ENCODE results near the gene BTG1. TPM values are rescaled to one million over a fixed set of nuclear protein-coding genes. Genes with fewer than 3 reads are reported as not detected.

The BTG1 gene
- total RNA-seq, 1 donor from 2014 or later: 63.7 TPM

DNA sequence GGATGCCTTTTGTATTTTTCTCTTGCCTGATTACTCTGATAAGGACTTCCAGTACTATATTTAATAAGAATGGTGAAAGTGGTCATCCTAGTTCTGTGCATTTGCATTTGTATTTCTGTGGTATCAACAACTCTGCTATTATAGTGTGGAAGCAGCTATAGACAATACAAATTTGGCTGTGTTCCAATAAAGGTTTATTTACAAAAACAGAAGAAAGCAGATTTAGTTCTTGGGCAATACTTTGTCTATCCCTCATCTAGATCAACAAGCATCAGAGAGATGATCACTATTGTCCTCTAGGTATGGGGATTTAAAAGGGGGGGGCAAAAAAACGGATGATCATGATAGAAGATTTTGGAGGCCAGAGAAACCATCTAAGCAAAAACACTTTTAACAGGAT is 19.1 kb upstream of the BTG1 start:
- H3K9me3 Mint-ChIP-seq (ENCODE audit: unreplicated experiment): no peaks in the 10 kb centered on the region
- no peak for DNase-seq (ENCODE audit: low read depth)
- no peak overlapping the region for H3K27ac Mint-ChIP-seq (ENCODE audit: unreplicated experiment)
- no peak for FAIRE-seq
- TF ChIP-seq CTCF (IDR thresholded peaks at IDR 0.05; ENCODE audit: insufficient read depth, low read depth, low read length): no peak
- TF ChIP-seq EZH2 (IDR thresholded peaks at IDR 0.05; ENCODE audit: insufficient read depth, low read length): no peak
- Histone ChIP-seq H3K4me3 (ENCODE audit: insufficient read depth, low read depth, low read length) (no peak overlapping the region), H3K9me3 (ENCODE audit: insufficient read depth, low read depth, low read length) (no peaks in the 10 kb centered on the region), H2AFZ (ENCODE audit: low read depth, low read length) (no peak overlapping the region), H4K20me1 (ENCODE audit: insufficient read depth, low read length) (no peaks in the 10 kb centered on the region), H3K36me3 (ENCODE audit: insufficient read depth, low read length) (no peaks in the 10 kb centered on the region), H3K27me3 (ENCODE audit: insufficient read depth, low read length) (no peaks in the 10 kb centered on the region), H3K4me2 (ENCODE audit: low read length) (no peak overlapping the region), H3K79me2 (ENCODE audit: insufficient read depth, low read length) (no peaks in the 10 kb centered on the region), H3K27ac (ENCODE audit: low read depth, low read length) (no peak overlapping the region), H3K9ac (ENCODE audit: low read length) (no peak overlapping the region), H3K4me1 (ENCODE audit: insufficient read depth, low read length) (no peaks in the 10 kb centered on the region)
- no peak overlapping the region for H3K4me3 Mint-ChIP-seq (ENCODE audit: unreplicated experiment)
- no peaks in the 10 kb centered on the region for H3K27me3 Mint-ChIP-seq (ENCODE audit: low read depth, unreplicated experiment)
- no peaks in the 10 kb centered on the region for H3K36me3 Mint-ChIP-seq (ENCODE audit: low read depth, unreplicated experiment)
- no peaks in the 10 kb centered on the region for H3K4me1 Mint-ChIP-seq (ENCODE audit: low read depth, unreplicated experiment)

GRCh38 chr12:92162079-92162478 is 16.4 kb upstream of the BTG1 start:
- Mint-ChIP-seq H3K9me3 (ENCODE audit: unreplicated experiment) (no peaks in the 10 kb centered on the region), H3K36me3 (ENCODE audit: low read depth, unreplicated experiment) (no peaks in the 10 kb centered on the region), H3K4me3 (ENCODE audit: unreplicated experiment) (no peak overlapping the region), H3K27me3 (ENCODE audit: low read depth, unreplicated experiment) (no peaks in the 10 kb centered on the region), H3K27ac (ENCODE audit: unreplicated experiment) (no peak overlapping the region), H3K4me1 (ENCODE audit: low read depth, unreplicated experiment) (no peaks in the 10 kb centered on the region)
- Histone ChIP-seq H3K9ac (ENCODE audit: low read length) (no peak overlapping the region), H3K4me1 (ENCODE audit: insufficient read depth, low read length) (no peaks in the 10 kb centered on the region), H4K20me1 (ENCODE audit: insufficient read depth, low read length) (no peaks in the 10 kb centered on the region), H3K27ac (ENCODE audit: low read depth, low read length) (no peak overlapping the region), H3K9me3 (ENCODE audit: insufficient read depth, low read depth, low read length) (no peaks in the 10 kb centered on the region), H3K79me2 (ENCODE audit: insufficient read depth, low read length) (no peaks in the 10 kb centered on the region), H2AFZ (ENCODE audit: low read depth, low read length) (no peak overlapping the region), H3K4me3 (ENCODE audit: insufficient read depth, low read depth, low read length) (no peak overlapping the region), H3K27me3 (ENCODE audit: insufficient read depth, low read length) (no peaks in the 10 kb centered on the region), H3K36me3 (ENCODE audit: insufficient read depth, low read length) (no peaks in the 10 kb centered on the region), H3K4me2 (ENCODE audit: low read length) (no peak overlapping the region)
- no peak for DNase-seq (ENCODE audit: low read depth)
- no peak for TF ChIP-seq CTCF (IDR thresholded peaks at IDR 0.05; ENCODE audit: insufficient read depth, low read depth, low read length)
- TF ChIP-seq EZH2 (IDR thresholded peaks at IDR 0.05; ENCODE audit: insufficient read depth, low read length): no peak
- peak; percentile 66 for FAIRE-seq

DNA sequence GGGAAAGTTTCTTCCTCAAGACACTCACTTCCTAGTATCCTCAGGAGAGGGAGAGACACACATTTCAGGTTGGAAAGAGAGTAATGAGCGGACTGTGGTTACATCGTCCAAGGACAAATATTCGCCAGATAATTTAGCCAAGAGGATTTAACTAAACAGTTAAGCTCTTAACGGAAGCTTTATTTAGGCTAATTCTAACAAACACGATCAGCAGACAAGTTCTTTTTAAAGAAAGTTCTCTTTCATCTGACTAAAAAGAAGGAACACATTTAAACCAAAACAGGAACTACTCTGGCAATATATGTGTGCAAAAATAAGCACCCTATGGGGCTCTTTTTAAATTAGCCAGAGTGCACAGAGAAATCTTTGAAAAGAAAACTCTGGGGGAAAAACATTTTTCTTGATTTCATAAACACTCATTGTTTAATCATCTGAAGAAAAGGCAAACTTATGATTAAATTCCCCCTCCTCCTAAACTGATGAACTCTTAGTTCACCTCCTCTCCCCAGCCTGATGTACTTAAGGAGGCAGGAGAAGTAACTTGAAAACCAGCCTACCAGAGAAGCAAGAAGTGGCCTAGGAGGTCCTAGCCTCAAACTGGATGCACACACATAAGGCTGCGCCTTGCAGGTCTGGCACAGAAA is 13.3 kb upstream of the BTG1 start:
- no peak overlapping the region for H3K9ac ChIP-seq (ENCODE audit: low read length)
- H3K4me2 ChIP-seq (ENCODE audit: low read length): no peak overlapping the region
- no peaks in the 10 kb centered on the region for H3K79me2 ChIP-seq (ENCODE audit: insufficient read depth, low read length)
- H3K27ac ChIP-seq (ENCODE audit: low read depth, low read length): no peak overlapping the region
- H3K4me3 Mint-ChIP-seq (ENCODE audit: unreplicated experiment): no peak overlapping the region
- DNase-seq (ENCODE audit: low read depth) (no peak), FAIRE-seq (no peak)
- no peaks in the 10 kb centered on the region for H3K4me1 ChIP-seq (ENCODE audit: insufficient read depth, low read length)
- no peaks in the 10 kb centered on the region for H3K27me3 ChIP-seq (ENCODE audit: insufficient read depth, low read length)
- H2AFZ ChIP-seq (ENCODE audit: low read depth, low read length): no peak overlapping the region
- peaks cover 3% of the 10 kb centered on the region for H3K4me1 Mint-ChIP-seq (ENCODE audit: low read depth, unreplicated experiment)
- H4K20me1 ChIP-seq (ENCODE audit: insufficient read depth, low read length): no peaks in the 10 kb centered on the region
- H3K9me3 Mint-ChIP-seq (ENCODE audit: unreplicated experiment): no peaks in the 10 kb centered on the region
- H3K9me3 ChIP-seq (ENCODE audit: insufficient read depth, low read depth, low read length): no peaks in the 10 kb centered on the region
- no peak overlapping the region for H3K4me3 ChIP-seq (ENCODE audit: insufficient read depth, low read depth, low read length)
- H3K27ac Mint-ChIP-seq (ENCODE audit: unreplicated experiment): no peak overlapping the region
- no peaks in the 10 kb centered on the region for H3K27me3 Mint-ChIP-seq (ENCODE audit: low read depth, unreplicated experiment)
- TF ChIP-seq CTCF (IDR thresholded peaks at IDR 0.05; ENCODE audit: insufficient read depth, low read depth, low read length): no peak
- no peak for TF ChIP-seq EZH2 (IDR thresholded peaks at IDR 0.05; ENCODE audit: insufficient read depth, low read length)
- H3K36me3 Mint-ChIP-seq (ENCODE audit: low read depth, unreplicated experiment): no peaks in the 10 kb centered on the region
- no peaks in the 10 kb centered on the region for H3K36me3 ChIP-seq (ENCODE audit: insufficient read depth, low read length)
